H1 (cell line): Measurements from ENCODE around the gene HLA-DPB1. TPM values are rescaled to one million over a fixed set of nuclear protein-coding genes. Genes with fewer than 3 reads are reported as not detected.

Experiments used
- CTCF ChIA-PET: fragments of 300-600 bp; sonication (Branson Sonifier 250); formaldehyde crosslinking; loops from one replicate; lab custom pipeline; 2021; ENCODE audit not compliant: partially characterized antibody; lab: Charles Lee
- POLR2A ChIA-PET: fragments of 300-600 bp; sonication (Branson Sonifier 250); formaldehyde crosslinking; loops from one replicate; lab custom pipeline; 2021; ENCODE audit warnings: inconsistent platforms; ENCODE audit not compliant: partially characterized antibody; lab: Charles Lee
- DNase-seq, 2 experiments: peaks; one replicate each; pipeline versions ENCODE4 v3.0.0 to v3.0.0-alpha.2; 2010 to 2022; ENCODE audit warnings: low spot score in 2 of 2, low read depth in 1 of 2, mixed read lengths in 1 of 2
- FAIRE-seq: peaks from 2 replicates; lab custom pipeline; 2011; peaks lifted over from hg19 to GRCh38; lab: Jason Lieb, UNC
- H2AFZ ChIP-seq: 2 replicates; pipeline ENCODE4 v1.8.1; 2012; ENCODE audit warnings: low read length, inconsistent platforms
- H2AK5ac ChIP-seq: 2 replicates; pipeline ENCODE4 v1.6.1; 2013; ENCODE audit warnings: low read depth, low read length
- H2BK120ac ChIP-seq: replicated peaks from 2 replicates; pipeline ENCODE3; 2013; ENCODE audit warnings: low read depth, low read length, inconsistent platforms
- H2BK12ac ChIP-seq: 2 replicates; pipeline ENCODE4 v1.6.1; 2013; ENCODE audit warnings: low read depth, low read length
- H2BK15ac ChIP-seq: 2 replicates; pipeline ENCODE4 v1.6.1; 2013; ENCODE audit warnings: low read length
- H2BK20ac ChIP-seq: 2 replicates; pipeline ENCODE4 v1.6.1; 2013; ENCODE audit warnings: low read length
- H2BK5ac ChIP-seq: 2 replicates; pipeline ENCODE4 v1.6.1; 2013; ENCODE audit warnings: low read depth, low read length
- H3K14ac ChIP-seq: 2 replicates; pipeline ENCODE4 v1.6.1; 2013; ENCODE audit warnings: inconsistent platforms; ENCODE audit not compliant: insufficient read length
- H3K18ac ChIP-seq: 2 replicates; pipeline ENCODE4 v1.6.1; 2013; ENCODE audit warnings: low read length; ENCODE audit errors: extremely low read depth
- H3K23ac ChIP-seq: 2 replicates; pipeline ENCODE4 v1.6.1; 2013; ENCODE audit warnings: inconsistent platforms; ENCODE audit not compliant: insufficient read length
- H3K23me2 ChIP-seq: 2 replicates; pipeline ENCODE4 v1.6.1; 2013; ENCODE audit warnings: low read depth, low read length
- H3K27ac ChIP-seq: 2 replicates; pipeline ENCODE4 v1.6.1; 2011; ENCODE audit warnings: low read depth, low read length, inconsistent platforms
- H3K27me3 ChIP-seq, 4 experiments: replicated peaks in 1 of 4; 1 replicate in 1 of 4; 2 replicates in 3 of 4; pipeline versions ENCODE4 v1.6.1 to v1.8.1; 2011 to 2013; ENCODE audit warnings: low read length in 3 of 4, mild to moderate bottlenecking in 3 of 4, inconsistent platforms in 2 of 4, mixed read lengths in 2 of 4, moderate library complexity in 1 of 4; ENCODE audit not compliant: control insufficient read depth in 3 of 4, insufficient read depth in 3 of 4; ENCODE audit errors: extremely low read depth in 1 of 4
- H3K36me3 ChIP-seq, 4 experiments: 2 replicates each; pipeline versions ENCODE4 v1.6.1 to v1.8.1; 2011 to 2013; ENCODE audit warnings: mild to moderate bottlenecking in 4 of 4, low read length in 3 of 4, moderate library complexity in 2 of 4, control low read depth in 1 of 4, inconsistent platforms in 1 of 4; ENCODE audit not compliant: insufficient read depth in 4 of 4, control insufficient read depth in 2 of 4
- H3K4ac ChIP-seq: replicated peaks from 2 replicates; pipeline ENCODE3; 2013; ENCODE audit warnings: low read length, low read depth, mixed read lengths, inconsistent platforms; ENCODE audit not compliant: insufficient read length
- H3K4me1 ChIP-seq, 4 experiments: replicated peaks in 1 of 4; 1 replicate in 1 of 4; 2 replicates in 3 of 4; pipeline versions ENCODE4 v1.6.1 to v1.8.1; 2011 to 2013; ENCODE audit warnings: low read length in 3 of 4, inconsistent platforms in 2 of 4, mixed read lengths in 1 of 4; ENCODE audit not compliant: insufficient read depth in 4 of 4, control insufficient read depth in 3 of 4
- H3K4me2 ChIP-seq, 2 experiments: 2 replicates each; pipeline versions ENCODE4 v1.6.1 to v1.8.1; 2011 to 2013; ENCODE audit warnings: low read depth in 2 of 2, low read length in 2 of 2, control low read depth in 1 of 2, inconsistent platforms in 1 of 2, mild to moderate bottlenecking in 1 of 2; ENCODE audit not compliant: insufficient read depth in 1 of 2
- H3K4me3 ChIP-seq, 4 experiments: fragments of 200-600, 300-600 bp in 1 of 4; sonication (generic), shearing (Covaris generic), sonication (Bioruptor Twin) in 1 of 4; 2 replicates each; pipeline versions ENCODE4 v1.5.1 to v1.8.1; 2011 to 2016; ENCODE audit warnings: low read length in 4 of 4, low read depth in 3 of 4, control low read depth in 2 of 4, inconsistent platforms in 2 of 4, mild to moderate bottlenecking in 2 of 4, mixed read lengths in 1 of 4, moderate library complexity in 1 of 4; ENCODE audit not compliant: insufficient read depth in 2 of 4; ENCODE audit errors: extremely low read depth in 1 of 4
- H3K56ac ChIP-seq: replicated peaks from 2 replicates; pipeline ENCODE3; 2013; ENCODE audit warnings: low read depth, mild to moderate bottlenecking, mixed read lengths, low read length, inconsistent platforms; ENCODE audit not compliant: insufficient read length
- H3K79me1 ChIP-seq: 2 replicates; pipeline ENCODE4 v1.6.1; 2013; ENCODE audit warnings: low read depth, low read length, control low read depth
- H3K79me2 ChIP-seq, 2 experiments: 2 replicates each; pipeline versions ENCODE4 v1.6.1 to v1.8.1; 2012 to 2013; ENCODE audit warnings: low read length in 2 of 2, mild to moderate bottlenecking in 2 of 2, inconsistent platforms in 1 of 2; ENCODE audit not compliant: insufficient read depth in 2 of 2, control insufficient read depth in 1 of 2
- H3K9ac ChIP-seq, 4 experiments: replicated peaks in 1 of 4; 1 replicate in 1 of 4; 2 replicates in 3 of 4; pipeline versions ENCODE4 v1.6.1 to v1.8.1; 2011 to 2013; ENCODE audit warnings: low read depth in 3 of 4, low read length in 3 of 4, control low read depth in 2 of 4, mild to moderate bottlenecking in 2 of 4, moderate library complexity in 2 of 4, inconsistent platforms in 1 of 4; ENCODE audit errors: extremely low read depth in 1 of 4
- H3K9me3 ChIP-seq, 2 experiments: 2 replicates each; pipeline versions ENCODE4 v1.6.1 to v1.8.1; 2012 to 2013; ENCODE audit warnings: mild to moderate bottlenecking in 2 of 2, moderate library complexity in 2 of 2, control low read depth in 1 of 2, inconsistent platforms in 1 of 2, low read depth in 1 of 2, low read length in 1 of 2, mixed read lengths in 1 of 2; ENCODE audit not compliant: insufficient read depth in 2 of 2
- H4K20me1 ChIP-seq, 2 experiments: replicated peaks in 1 of 2; 2 replicates each; pipeline versions ENCODE3 to v1.8.1; 2011 to 2013; ENCODE audit warnings: inconsistent platforms in 2 of 2, low read length in 2 of 2, mild to moderate bottlenecking in 1 of 2; ENCODE audit not compliant: insufficient read depth in 2 of 2, control insufficient read depth in 1 of 2
- H4K5ac ChIP-seq: 2 replicates; pipeline ENCODE4 v1.6.1; 2013; ENCODE audit warnings: low read length, low read depth, mixed read lengths, inconsistent platforms; ENCODE audit not compliant: insufficient read length
- H4K8ac ChIP-seq: 2 replicates; pipeline ENCODE4 v1.8.0; 2013; ENCODE audit warnings: mild to moderate bottlenecking, moderate library complexity, low read length, inconsistent platforms; ENCODE audit not compliant: insufficient read depth; ENCODE audit errors: extremely low read depth
- H4K91ac ChIP-seq: replicated peaks from 2 replicates; pipeline ENCODE3; 2013; ENCODE audit warnings: low read length, mixed read lengths, inconsistent platforms; ENCODE audit not compliant: insufficient read length
- ATF3 ChIP-seq: IDR thresholded peaks from 2 replicates; pipeline ENCODE4 v1.6.1; 2011; ENCODE audit warnings: low read depth, mild to moderate bottlenecking, low read length; ENCODE audit not compliant: insufficient read depth
- CHD1 ChIP-seq: IDR thresholded peaks from 2 replicates; pipeline ENCODE4 v1.6.1; 2012; ENCODE audit warnings: low read depth, low read length, improper control_type of control experiment
- CREB1 ChIP-seq: IDR thresholded peaks from 2 replicates; pipeline ENCODE4 v1.6.1; 2012; ENCODE audit warnings: inconsistent platforms
- GABPA ChIP-seq: IDR thresholded peaks from 2 replicates; pipeline ENCODE4 v1.6.1; 2011; ENCODE audit warnings: mild to moderate bottlenecking, low read length, moderate library complexity, borderline replicate concordance; ENCODE audit not compliant: insufficient read depth
- JUN ChIP-seq: IDR thresholded peaks from 2 replicates; pipeline ENCODE4 v1.6.1; 2011; ENCODE audit warnings: low read depth, mild to moderate bottlenecking, improper control_type of control experiment, low read length
- NRF1 ChIP-seq: IDR thresholded peaks from 2 replicates; pipeline ENCODE4 v1.6.1; 2011; ENCODE audit warnings: mild to moderate bottlenecking, low read depth, low read length, improper control_type of control experiment
- RAD21 ChIP-seq, 2 experiments: IDR thresholded peaks in 1 of 2; conservative IDR thresholded peaks in 1 of 2; 2 replicates each; pipeline ENCODE4 v1.6.1; 2011; ENCODE audit warnings: low read depth in 2 of 2, low read length in 2 of 2, improper control_type of control experiment in 1 of 2, inconsistent platforms in 1 of 2, mild to moderate bottlenecking in 1 of 2, moderate library complexity in 1 of 2
- RBBP5 ChIP-seq: IDR thresholded peaks from 2 replicates; pipeline ENCODE4 v1.7.1; 2012; ENCODE audit warnings: low read depth, mild to moderate bottlenecking, inconsistent platforms, low read length, moderate library complexity, borderline replicate concordance
- SAP30 ChIP-seq: fragments of 300-600 bp; sonication (generic); IDR thresholded peaks from 2 replicates; pipeline ENCODE4 v1.7.1; 2012; ENCODE audit warnings: low read length, moderate library complexity, mild to moderate bottlenecking, inconsistent platforms; ENCODE audit not compliant: insufficient read depth, insufficient replicate concordance
- SIN3A ChIP-seq, 2 experiments: IDR thresholded peaks in 1 of 2; conservative IDR thresholded peaks in 1 of 2; 2 replicates each; pipeline ENCODE4 v1.6.1; 2011 to 2012; ENCODE audit warnings: low read length in 2 of 2, improper control_type of control experiment in 1 of 2, low read depth in 1 of 2, mild to moderate bottlenecking in 1 of 2
- SP4 ChIP-seq: IDR thresholded peaks from 2 replicates; pipeline ENCODE4 v1.6.1; 2012; ENCODE audit warnings: low read length, inconsistent platforms
- SRF ChIP-seq: IDR thresholded peaks from 2 replicates; pipeline ENCODE4 v1.6.1; 2011; ENCODE audit warnings: mild to moderate bottlenecking, low read depth, low read length, moderate library complexity
- TAF1 ChIP-seq: IDR thresholded peaks from 2 replicates; pipeline ENCODE4 v1.6.1; 2011; ENCODE audit warnings: mild to moderate bottlenecking, low read depth, low read length
- TAF7 ChIP-seq: optimal IDR thresholded peaks from 2 replicates; pipeline ENCODE3; 2011; ENCODE audit warnings: low read depth, mild to moderate bottlenecking, inconsistent platforms, low read length, moderate library complexity, borderline replicate concordance
- polyA plus RNA-seq, 7 experiments: library from polyadenylated mRNA; depleted of rRNA in 3 of 7; stranded (reverse) in 5 of 7; unstranded in 2 of 7; fragments of >200 nt in 5 of 7; fragments of 200-250 nt in 2 of 7; gene quantifications; 1 replicate in 5 of 7; 2 replicates in 1 of 7; 4 replicates in 1 of 7; pipeline versions ENCODE4 v1.2.1 to v1.2.3, GENCODE V29; 2011 to 2013; ENCODE audit warnings: missing spikeins in 2 of 7, mixed read lengths in 2 of 7
- total RNA-seq: library from RNA; stranded (reverse); fragmentation: NEBNext Ultra II Directional; extraction: Animal tissue kit (Norgen Biotek cat#: 25700); gene quantifications from 2 replicates; pipeline ENCODE4 v1.2.1, GENCODE V29; 2021

The HLA-DPB1 gene
- total and polyA plus RNA-seq, 2 of the 8 experiments (the other 6 are each of a cell fraction or from before 2014, with no cell fraction given), result 32.3 to 58.8 TPM

DNA sequence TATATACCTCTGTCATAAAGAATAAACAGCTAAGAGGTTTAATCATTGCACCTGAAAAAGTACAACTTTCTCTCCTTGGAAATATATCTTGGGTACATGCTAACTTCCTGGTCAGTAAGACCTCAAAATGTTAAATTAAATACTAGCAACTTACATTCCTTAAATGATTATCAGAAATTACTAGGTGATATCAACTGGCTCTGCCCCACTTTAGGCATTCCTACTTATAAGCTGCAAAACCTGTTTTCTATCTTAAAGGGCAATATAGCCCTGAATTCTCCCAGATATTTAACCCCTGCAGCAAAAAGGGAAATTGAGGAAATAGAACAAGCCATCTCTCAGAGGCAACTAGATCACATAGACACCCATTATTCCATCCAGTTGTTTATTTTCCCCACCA is 23.2 kb upstream of the HLA-DPB1 start:
- Histone ChIP-seq H3K27me3 (no peaks in the 10 kb centered on the region), H3K18ac (no peak overlapping the region), H3K4me2 (no peak overlapping the region), H4K20me1 (no peaks in the 10 kb centered on the region), H2BK20ac (no peak overlapping the region), H3K4me3 (peak overlapping the region in 1 of 4 experiments; percentile 21; a peak in 1 of 8 replicates), H3K23me2 (no peaks in the 10 kb centered on the region), H3K14ac (no peak overlapping the region), H2BK120ac (no peak overlapping the region), H3K4ac (peak overlapping the region; percentile 38), H2BK12ac (no peak overlapping the region), H3K36me3 (no peaks in the 10 kb centered on the region), H2BK15ac (no peak overlapping the region), H3K9ac (no peak overlapping the region), H4K8ac (no peak overlapping the region), H2BK5ac (no peak overlapping the region), H3K56ac (no peak overlapping the region), H3K79me1 (no peaks in the 10 kb centered on the region), H3K27ac (no peak overlapping the region), H4K91ac (no peak overlapping the region), H3K4me1 (peaks cover 6 to 8% (median 6%) of the 10 kb centered on the region in 4 experiments; a peak in 4 of 7 replicates), H3K23ac (no peak overlapping the region), H3K79me2 (no peaks in the 10 kb centered on the region), H2AFZ (no peak overlapping the region), H4K5ac (no peak overlapping the region), H3K9me3 (peaks cover 0 to 8% of the 10 kb centered on the region in 2 experiments; a peak in 2 of 4 replicates), H2AK5ac (no peak overlapping the region)
- DNase-seq, result no peak
- CTCF ChIA-PET, result interaction anchor here (1.0 to 6.4 kb wide), 6 partner anchors 12 to 34 kb away, joined by 3 to 38 read pairs (median 4); partner anchors contain the start of genes HLA-DPA1 and HLA-DPB1
- POLR2A ChIA-PET, result interaction anchor here (1.9 kb wide), 1 partner anchor 64 kb away, joined by 6 read pairs; no protein-coding TSS in a partner anchor
- TF ChIP-seq ATF3 (no peak), JUN (no peak), SP4 (no peak), SAP30 (no peak), NRF1 (no peak), TAF7 (no peak), GABPA (no peak), CHD1 (no peak), CREB1 (no peak), RBBP5 (no peak), SIN3A (conservative IDR thresholded peaks at IDR 0.05 in 1 of 2, IDR thresholded peaks at IDR 0.05 in 1 of 2; ENCODE audit: low read depth in 1 of 2, low read length in 2 of 2) (no peak), RAD21 (IDR thresholded peaks at IDR 0.05 in 1 of 2, conservative IDR thresholded peaks at IDR 0.05 in 1 of 2; ENCODE audit: low read depth in 2 of 2, low read length in 2 of 2) (no peak), TAF1 (no peak), SRF (no peak)
- no peak for FAIRE-seq
